Esophagus squamous epithelium (tissue), 5 donors: ENCODE measurements around the gene LDLRAD4. TPM values are rescaled to one million over a fixed set of nuclear protein-coding genes. Genes with fewer than 3 reads are reported as not detected.

Source experiments
- DNase-seq: peaks from one replicate; lab custom pipeline; 2025; lab: John Stamatoyannopoulos, UW
- H3K27ac ChIP-seq, 4 donors: fragments of 200-600 bp; sonication (generic); one replicate each; pipeline ENCODE4 v1.5.1; 2016 to 2019; ENCODE audit warnings: mild to moderate bottlenecking in 1 of 4
- H3K27me3 ChIP-seq, 4 donors: fragments of 200-600 bp; sonication (generic); 1 replicate in 3 of 4; 2 replicates in 1 of 4; pipeline versions ENCODE4 v1.5.1 to v1.6.0; 2017 to 2021; ENCODE audit warnings: antibody characterized with exemption in 1 of 4
- H3K36me3 ChIP-seq, 3 donors: fragments of 200-600 bp; sonication (generic); one replicate each; pipeline ENCODE4 v1.5.1; 2016 to 2019
- H3K4me1 ChIP-seq, 3 donors: fragments of 200-600 bp; sonication (generic); one replicate each; pipeline ENCODE4 v1.5.1; 2017 to 2019
- H3K4me3 ChIP-seq, 4 donors: fragments of 200-600 bp; sonication (generic); 1 replicate in 3 of 4; 2 replicates in 1 of 4; pipeline ENCODE4 v1.5.1; 2016 to 2019; ENCODE audit warnings: mild to moderate bottlenecking in 2 of 4, moderate library complexity in 1 of 4
- H3K9me3 ChIP-seq, 3 donors: fragments of 200-600 bp; sonication (generic); one replicate each; pipeline ENCODE4 v1.5.1; 2016 to 2019
- POLR2A ChIP-seq, 4 donors: fragments of 450-650 bp; IDR thresholded peaks; one replicate each; pipeline ENCODE4 v1.6.1; 2017; ENCODE audit warnings: antibody characterized with exemption in 4 of 4, mild to moderate bottlenecking in 4 of 4, moderate library complexity in 3 of 4
- WGBS, 2 donors: methylation state at CpG; one replicate each; pipeline ENCODE4 v1.1.5; 2018; 5-methylcytosine and 5-hydroxymethylcytosine counted together
- intact Hi-C: fragments of 100-400 bp; cut with DNase I; formaldehyde crosslinking; loops from one replicate; pipeline ENCODE4 v1.15.0; 2022
- total RNA-seq, 4 donors: library from RNA; depleted of rRNA; stranded (reverse); fragments of >200 nt; gene quantifications; one replicate each; pipeline ENCODE4 v1.1.0, GENCODE V29; 2016
- TF ChIP-seq, protein P1 (sequence below), 6 experiments: fragments of 450-650 bp in 4 of 6; fragments of 200-600 bp in 2 of 6; sonication (generic) in 2 of 6; IDR thresholded peaks; one replicate each; pipeline ENCODE4 v1.5.1; 2016 to 2019; ENCODE audit warnings: antibody characterized with exemption in 6 of 6, mild to moderate bottlenecking in 4 of 6, moderate library complexity in 4 of 6
- donor health status: DM: yes; HTN: yes; CAD: no.

LDLRAD4 gene
- total RNA-seq, 4 donors from 2014 or later: 0.91 to 17.9 (median 6.8) TPM

DNA sequence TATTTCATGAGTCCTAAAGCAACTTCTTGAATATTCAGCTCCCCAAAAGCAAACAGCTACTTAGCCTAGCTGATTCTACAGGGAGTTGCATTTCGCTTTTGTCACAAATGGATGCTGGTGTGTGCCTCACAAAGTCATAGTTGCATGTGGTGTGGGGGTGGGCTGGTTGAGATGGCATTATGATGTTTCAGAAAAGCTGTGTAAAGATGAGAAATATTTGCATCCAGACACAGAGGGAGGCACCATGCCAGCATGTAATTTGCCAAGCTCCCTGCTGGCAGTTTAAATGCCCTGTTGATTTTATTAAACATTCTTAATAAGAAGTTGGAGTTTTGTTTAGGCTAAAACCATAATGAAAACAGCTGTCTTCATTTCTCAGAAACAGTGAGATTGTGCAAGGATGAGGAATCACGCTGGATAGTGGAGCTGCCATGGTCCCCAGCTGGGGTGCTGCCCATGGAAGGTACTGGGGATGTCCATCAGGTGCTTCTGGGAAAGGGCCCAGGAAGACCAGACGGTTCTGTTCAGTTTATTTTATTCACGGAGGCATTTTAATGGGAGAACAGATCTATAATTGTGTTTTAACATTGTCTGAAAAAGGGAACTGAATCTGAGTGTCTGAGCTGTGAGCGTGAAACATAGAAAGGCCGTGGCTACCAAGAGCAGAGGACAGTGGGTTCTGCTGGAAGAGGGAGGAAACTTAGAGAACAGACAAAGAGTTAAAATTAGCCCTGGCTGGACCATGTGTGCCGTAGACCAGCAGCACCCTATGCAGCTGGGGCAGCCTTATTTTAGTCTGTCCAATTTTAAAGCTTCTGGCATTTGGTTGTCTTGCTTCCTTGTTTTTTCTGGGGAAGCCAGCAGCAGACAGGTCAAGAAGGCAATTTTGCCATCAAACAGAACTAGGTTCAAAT lies 330.7 kb downstream of the LDLRAD4 start:
- DNase-seq: no peak
- TF ChIP-seq POLR2A (IDR thresholded peaks at IDR 0.05): no peak
- TF ChIP-seq, protein P1, sequence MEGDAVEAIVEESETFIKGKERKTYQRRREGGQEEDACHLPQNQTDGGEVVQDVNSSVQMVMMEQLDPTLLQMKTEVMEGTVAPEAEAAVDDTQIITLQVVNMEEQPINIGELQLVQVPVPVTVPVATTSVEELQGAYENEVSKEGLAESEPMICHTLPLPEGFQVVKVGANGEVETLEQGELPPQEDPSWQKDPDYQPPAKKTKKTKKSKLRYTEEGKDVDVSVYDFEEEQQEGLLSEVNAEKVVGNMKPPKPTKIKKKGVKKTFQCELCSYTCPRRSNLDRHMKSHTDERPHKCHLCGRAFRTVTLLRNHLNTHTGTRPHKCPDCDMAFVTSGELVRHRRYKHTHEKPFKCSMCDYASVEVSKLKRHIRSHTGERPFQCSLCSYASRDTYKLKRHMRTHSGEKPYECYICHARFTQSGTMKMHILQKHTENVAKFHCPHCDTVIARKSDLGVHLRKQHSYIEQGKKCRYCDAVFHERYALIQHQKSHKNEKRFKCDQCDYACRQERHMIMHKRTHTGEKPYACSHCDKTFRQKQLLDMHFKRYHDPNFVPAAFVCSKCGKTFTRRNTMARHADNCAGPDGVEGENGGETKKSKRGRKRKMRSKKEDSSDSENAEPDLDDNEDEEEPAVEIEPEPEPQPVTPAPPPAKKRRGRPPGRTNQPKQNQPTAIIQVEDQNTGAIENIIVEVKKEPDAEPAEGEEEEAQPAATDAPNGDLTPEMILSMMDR (IDR thresholded peaks at IDR 0.05): no peak
- Histone ChIP-seq H3K9me3 (no peaks in the 10 kb centered on the region), H3K36me3 (no peaks in the 10 kb centered on the region), H3K4me1 (peaks cover 0 to 28% (median 8%) of the 10 kb centered on the region in 3 donors), H3K4me3 (no peak overlapping the region), H3K27ac (peak overlapping the region in 3 of 4 donors; percentile 45 to 73 (median 57)), H3K27me3 (no peaks in the 10 kb centered on the region)
- intact Hi-C loops: no loop called here
- WGBS, 2 donors: 46 to 56% methylated on average over 7 of the region's 7 CpGs

DNA sequence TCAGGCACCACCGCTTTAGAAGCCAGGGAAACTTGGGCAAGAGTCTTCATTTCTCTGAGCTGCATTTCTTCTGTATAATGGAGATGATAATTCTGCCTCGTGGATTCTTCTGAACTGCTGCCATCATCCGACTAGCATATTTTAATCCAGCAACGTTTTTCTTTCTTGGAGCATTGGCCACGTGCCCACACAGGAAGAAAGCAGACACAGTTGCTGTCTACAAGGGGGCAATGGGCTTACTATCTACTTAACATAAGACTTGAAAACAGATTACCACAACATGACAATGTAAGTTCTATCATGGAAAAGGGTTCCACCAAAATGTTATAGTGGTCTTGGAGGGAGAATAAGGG lies 331.3 kb downstream of the LDLRAD4 start:
- no peaks in the 10 kb centered on the region for H3K9me3 ChIP-seq
- H3K4me3 ChIP-seq: no peak overlapping the region
- H3K27me3 ChIP-seq: no peaks in the 10 kb centered on the region
- no peak for TF ChIP-seq POLR2A (IDR thresholded peaks at IDR 0.05)
- TF ChIP-seq, protein P1 (IDR thresholded peaks at IDR 0.05): no peak
- 7 to 8% methylated on average over 5 of the region's 5 CpGs for WGBS, 2 donors
- peaks cover 0 to 28% (median 8%) of the 10 kb centered on the region in 3 donors for H3K4me1 ChIP-seq
- intact Hi-C loops: loop anchor here (10.0 kb wide), 1 partner anchor 75 kb away; no protein-coding TSS in a partner anchor
- H3K27ac ChIP-seq: peak overlapping the region in 3 of 4 donors; percentile 45 to 73 (median 57)
- no peak for DNase-seq
- H3K36me3 ChIP-seq: no peaks in the 10 kb centered on the region

DNA sequence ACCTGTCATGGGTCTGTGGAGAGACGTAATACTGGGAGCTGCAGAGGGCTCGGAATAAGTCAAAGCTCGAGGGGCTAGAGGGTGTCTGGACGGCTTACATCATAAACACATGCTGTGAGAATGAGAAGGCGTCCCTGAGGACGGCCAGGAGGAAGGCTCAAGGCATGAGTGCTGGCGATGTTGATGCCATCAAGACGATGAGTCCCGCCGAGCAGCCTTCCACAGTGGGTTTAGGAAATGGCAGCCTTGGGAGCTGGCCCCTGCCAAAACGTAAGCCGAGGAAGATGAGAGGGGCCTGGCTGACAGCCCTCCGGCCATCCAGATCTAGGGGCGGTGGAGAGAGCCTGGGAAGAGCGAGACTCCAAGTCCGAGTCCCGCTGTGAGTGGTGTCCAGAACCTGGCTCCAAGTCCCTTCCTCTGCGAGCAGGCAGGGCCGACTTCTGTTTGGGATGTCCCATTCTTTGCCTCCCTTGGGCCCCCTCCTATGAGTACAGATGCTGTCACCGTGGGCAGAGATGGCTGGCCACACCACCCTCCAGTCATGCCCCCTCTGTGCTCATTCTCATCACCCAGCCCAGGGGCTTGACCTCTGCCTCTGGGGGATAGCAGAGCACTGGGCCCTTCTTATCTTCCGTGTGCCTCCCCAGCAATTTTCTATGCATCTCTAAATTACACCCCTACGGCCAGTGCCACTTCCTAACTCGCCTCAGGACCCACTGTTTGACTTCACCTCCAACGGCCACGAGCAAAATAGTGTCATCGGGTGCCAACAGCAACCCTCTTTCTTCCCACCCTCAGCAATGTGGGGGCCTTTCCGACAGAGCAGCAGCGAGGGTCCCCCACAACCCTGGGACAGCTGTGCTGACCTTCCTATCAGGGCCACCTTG lies 332.1 kb downstream of the LDLRAD4 start:
- no peaks in the 10 kb centered on the region for H3K36me3 ChIP-seq
- intact Hi-C loops: loop anchor here (10.0 kb wide), 1 partner anchor 74 kb away; no protein-coding TSS in a partner anchor
- WGBS, 2 donors: 80 to 85% methylated on average over 21 to 24 of the region's 28 CpGs
- H3K27me3 ChIP-seq: no peaks in the 10 kb centered on the region
- H3K9me3 ChIP-seq: no peaks in the 10 kb centered on the region
- peaks cover 0 to 28% (median 8%) of the 10 kb centered on the region in 3 donors for H3K4me1 ChIP-seq
- H3K27ac ChIP-seq: peak overlapping the region in 2 of 4 donors; percentile 57 to 73
- DNase-seq: no peak
- no peak overlapping the region for H3K4me3 ChIP-seq
- TF ChIP-seq, protein P1 (IDR thresholded peaks at IDR 0.05): no peak
- no peak for TF ChIP-seq POLR2A (IDR thresholded peaks at IDR 0.05)

DNA sequence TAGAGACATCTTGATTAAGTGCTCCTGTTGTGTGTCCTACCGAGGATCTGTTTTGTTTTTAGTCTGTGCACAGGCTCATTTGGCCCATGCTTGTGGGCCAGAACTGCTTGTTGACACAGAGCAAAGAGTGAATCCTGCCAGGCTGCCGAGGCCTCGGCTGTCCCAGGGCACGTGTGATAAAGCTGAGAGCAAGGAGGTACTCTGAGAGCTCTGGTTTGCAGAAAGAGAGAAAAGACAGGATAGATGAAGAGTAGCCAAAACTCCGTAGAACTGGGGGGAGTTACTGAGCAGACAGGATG lies 332.7 kb downstream of the LDLRAD4 start:
- Histone ChIP-seq H3K27ac (no peak overlapping the region), H3K4me3 (no peak overlapping the region), H3K27me3 (no peaks in the 10 kb centered on the region), H3K4me1 (peaks cover 0 to 28% (median 8%) of the 10 kb centered on the region in 3 donors), H3K36me3 (no peaks in the 10 kb centered on the region), H3K9me3 (no peaks in the 10 kb centered on the region)
- TF ChIP-seq POLR2A (IDR thresholded peaks at IDR 0.05): no peak
- TF ChIP-seq, protein P1 (IDR thresholded peaks at IDR 0.05): no peak
- 54 to 80% methylated on average over 4 to 5 of the region's 5 CpGs for WGBS, 2 donors
- DNase-seq: no peak
- intact Hi-C loops: loop anchor here (10.0 kb wide), 1 partner anchor 74 kb away; no protein-coding TSS in a partner anchor
